CD4-positive, alpha-beta T cell treated with Interferon gamma for 1 hour (primary cell): ENCODE data around the gene OR56B4.

Experiments used
- DNase-seq: peaks from one replicate; pipeline ENCODE4 v3.0.0-alpha.2; 2020

The OR56B4 gene

DNA sequence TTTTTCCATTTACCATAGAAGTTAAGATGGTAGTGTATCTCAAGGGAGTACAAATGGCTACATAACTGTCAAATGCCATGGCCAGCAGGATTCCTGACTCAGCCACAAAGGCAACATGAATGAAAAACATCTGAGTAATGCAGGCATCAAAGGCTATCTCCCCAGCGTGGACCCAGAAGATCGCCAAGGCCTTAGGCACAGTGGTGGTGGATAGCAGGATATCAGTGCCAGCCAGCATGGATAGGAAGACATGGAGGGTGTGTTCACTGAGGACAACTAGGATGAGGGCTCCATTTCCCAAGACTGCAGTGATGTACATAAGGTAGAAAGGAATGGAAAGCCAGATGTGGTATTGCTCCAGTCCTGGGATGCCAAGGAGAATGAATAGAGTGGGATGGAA is 44.6 kb downstream of the OR56B4 start:
- DNase-seq = no peak

DNA sequence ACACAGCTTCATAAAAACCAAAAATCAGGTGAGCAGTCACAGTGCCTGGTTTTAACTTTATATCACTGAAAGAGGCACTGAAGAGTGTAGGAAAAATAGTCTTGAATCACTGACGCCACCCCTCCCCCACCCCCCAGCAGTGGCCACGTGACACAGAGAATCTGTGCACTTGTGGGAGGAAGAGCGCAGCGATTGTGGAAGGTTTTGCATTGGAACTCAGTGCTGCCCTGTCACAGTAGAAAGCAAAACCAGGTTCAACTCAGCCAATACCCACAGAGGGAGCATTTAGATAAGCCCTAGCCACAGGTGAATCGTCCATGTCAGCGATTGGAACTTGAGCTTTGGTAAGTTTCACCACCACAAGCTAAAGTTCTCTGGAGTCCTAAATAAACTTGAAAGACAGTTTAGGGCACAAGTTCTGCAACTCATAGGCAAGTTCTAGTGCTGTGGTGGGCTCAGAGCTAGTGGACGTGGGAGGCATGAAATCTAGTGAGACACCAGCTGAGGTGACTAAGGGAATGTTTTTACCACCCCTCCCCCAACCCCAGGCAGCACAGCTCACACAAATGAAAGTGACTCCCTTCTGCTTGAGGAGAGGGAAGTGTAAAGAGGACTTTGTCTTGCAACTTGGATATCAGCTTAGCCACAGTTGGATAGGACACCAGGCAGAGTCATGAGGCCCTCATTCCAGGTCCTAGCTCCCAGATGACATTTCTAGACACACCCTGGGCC is 49.3 kb downstream of the OR56B4 start:
- DNase-seq = no peak
